SK-N-MC (cell line): ENCODE measurements around the gene PABPN1L.

ENCODE experiments used
- DNase-seq: peaks from one replicate; pipeline ENCODE4 v3.0.0-alpha.2; 2011; ENCODE audit warnings: low read depth, low spot score
- H3K27ac ChIP-seq: fragments of 200-600 bp; sonication (generic); 2 replicates; pipeline ENCODE4 v1.5.1; 2016; ENCODE audit warnings: mixed run types
- H3K36me3 ChIP-seq: fragments of 200-600 bp; sonication (generic); 2 replicates; pipeline ENCODE4 v1.6.1; 2017; ENCODE audit warnings: antibody characterized with exemption, low read length, mixed read lengths; ENCODE audit not compliant: insufficient read depth
- H3K4me3 ChIP-seq: fragments of 200-600 bp; sonication (generic); 2 replicates; pipeline ENCODE4 v1.5.1; 2016
- H3K9ac ChIP-seq: fragments of 200-600 bp; sonication (generic); 2 replicates; pipeline ENCODE4 v1.8.0; 2017; ENCODE audit warnings: mixed run types, mixed read lengths; ENCODE audit not compliant: insufficient read length
- H3K9me3 ChIP-seq: fragments of 200-600 bp; sonication (generic); 2 replicates; pipeline ENCODE4 v1.6.1; 2017; ENCODE audit warnings: low read depth, mild to moderate bottlenecking, antibody characterized with exemption, low read length, moderate library complexity, mixed read lengths
- EZH2 ChIP-seq: fragments of 200-600 bp; sonication (generic); IDR thresholded peaks from one replicate; pipeline ENCODE4 v1.6.1; 2017; ENCODE audit warnings: antibody characterized with exemption
- FOXP2 ChIP-seq: optimal IDR thresholded peaks from 2 replicates; pipeline ENCODE3; 2011; ENCODE audit warnings: mild to moderate bottlenecking, moderate library complexity; ENCODE audit not compliant: insufficient read depth; ENCODE audit errors: extremely low read length, control extremely low read depth
- POLR2AphosphoS5 ChIP-seq: IDR thresholded peaks from 2 replicates; pipeline ENCODE4 v1.6.1; 2012; ENCODE audit warnings: mild to moderate bottlenecking, low read depth, low read length, borderline replicate concordance

Gene PABPN1L, protein sequence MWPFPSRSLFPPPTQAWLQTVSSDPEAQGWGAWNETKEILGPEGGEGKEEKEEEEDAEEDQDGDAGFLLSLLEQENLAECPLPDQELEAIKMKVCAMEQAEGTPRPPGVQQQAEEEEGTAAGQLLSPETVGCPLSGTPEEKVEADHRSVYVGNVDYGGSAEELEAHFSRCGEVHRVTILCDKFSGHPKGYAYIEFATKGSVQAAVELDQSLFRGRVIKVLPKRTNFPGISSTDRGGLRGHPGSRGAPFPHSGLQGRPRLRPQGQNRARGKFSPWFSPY

DNA sequence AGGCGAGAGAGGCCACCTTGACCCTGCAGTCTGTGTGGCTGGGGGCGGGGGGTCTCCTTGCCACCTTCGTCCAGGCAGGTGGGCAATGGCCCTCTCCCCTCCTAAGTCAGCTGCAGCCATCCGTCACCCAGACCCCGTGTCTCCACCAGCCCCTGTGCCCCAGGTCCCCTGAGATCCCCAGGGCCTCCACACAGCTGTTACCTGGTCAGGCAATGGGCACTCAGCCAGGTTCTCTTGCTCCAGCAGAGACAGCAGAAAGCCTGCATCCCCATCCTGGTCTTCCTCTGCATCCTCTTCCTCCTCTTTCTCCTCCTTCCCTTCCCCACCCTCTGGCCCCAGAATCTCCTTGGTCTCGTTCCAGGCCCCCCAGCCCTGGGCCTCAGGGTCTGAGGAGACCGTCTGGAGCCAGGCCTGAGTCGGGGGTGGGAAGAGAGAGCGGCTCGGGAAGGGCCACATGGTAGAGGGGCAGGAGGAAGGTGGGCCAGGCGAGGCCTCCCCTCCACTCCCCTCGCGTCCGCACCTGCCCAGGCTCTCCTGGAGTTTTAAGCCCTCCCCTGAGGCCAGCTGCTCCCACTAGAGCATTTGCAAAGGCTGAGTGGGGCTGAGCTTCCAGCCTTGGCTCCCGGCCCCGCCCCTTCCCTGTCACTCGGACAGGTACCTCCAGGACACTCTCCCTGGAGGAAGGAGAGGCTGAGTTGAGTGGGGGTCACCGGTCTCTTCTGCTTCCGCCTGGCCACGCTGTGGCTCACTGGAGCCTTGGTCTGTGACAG is at the start of gene PABPN1L:
Gene PABPN1L, minus strand, starts transcription at position 510 of the 770 bp plus-strand sequence. Its CDS starts 54 bp downstream, at position 456.
- H3K4me3 ChIP-seq, result no peak within 1 kb of the TSS
- no peak within 1 kb of the TSS for H3K9ac ChIP-seq
- H3K36me3 ChIP-seq, result no peaks in the 10 kb centered on the region
- TF ChIP-seq EZH2, result no peak
- TF ChIP-seq POLR2AphosphoS5, result no peak
- TF ChIP-seq FOXP2, result no peak
- no peaks in the 10 kb centered on the region for H3K9me3 ChIP-seq
- DNase-seq, result no peak
- H3K27ac ChIP-seq, result no peak within 1 kb of the TSS

DNA sequence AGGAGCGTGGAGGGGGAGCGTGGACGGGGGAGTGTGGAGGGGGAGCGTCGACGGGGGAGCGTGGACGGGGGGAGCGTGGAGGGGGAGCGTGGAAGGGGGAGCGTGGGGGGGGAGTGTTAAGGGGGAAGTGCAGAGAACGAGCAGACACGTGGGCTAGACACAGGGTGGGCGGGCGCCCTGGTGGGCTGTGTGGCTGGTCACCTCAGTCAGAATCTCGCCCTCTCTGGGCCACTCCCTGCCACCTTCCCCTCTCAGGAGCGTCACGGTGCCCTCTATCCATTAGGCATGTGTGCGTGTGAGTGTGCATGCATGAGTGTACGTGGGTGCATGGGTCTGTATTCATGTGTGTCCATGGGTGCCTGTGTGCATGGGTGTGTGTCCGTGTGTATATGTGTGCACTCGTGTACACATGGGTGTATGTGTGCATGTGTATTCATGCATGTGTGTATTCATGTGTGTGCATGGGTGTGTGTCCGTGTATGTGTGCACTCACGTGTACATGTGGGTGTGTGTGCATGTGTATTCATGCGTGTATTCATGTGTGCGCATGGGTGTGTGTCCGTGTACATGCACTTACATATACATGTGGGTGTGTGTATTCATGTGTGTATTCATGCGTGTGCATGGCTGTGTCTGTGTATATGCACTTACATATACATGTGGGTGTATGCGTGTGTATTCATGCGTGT is 49.3 kb upstream of the PABPN1L start:
- Histone ChIP-seq H3K4me3 (no peak overlapping the region), H3K27ac (no peak overlapping the region), H3K36me3 (no peaks in the 10 kb centered on the region), H3K9me3 (no peaks in the 10 kb centered on the region), H3K9ac (no peak overlapping the region)
- no peak for TF ChIP-seq FOXP2
- TF ChIP-seq POLR2AphosphoS5, result no peak
- no peak for TF ChIP-seq EZH2
- DNase-seq, result no peak

DNA sequence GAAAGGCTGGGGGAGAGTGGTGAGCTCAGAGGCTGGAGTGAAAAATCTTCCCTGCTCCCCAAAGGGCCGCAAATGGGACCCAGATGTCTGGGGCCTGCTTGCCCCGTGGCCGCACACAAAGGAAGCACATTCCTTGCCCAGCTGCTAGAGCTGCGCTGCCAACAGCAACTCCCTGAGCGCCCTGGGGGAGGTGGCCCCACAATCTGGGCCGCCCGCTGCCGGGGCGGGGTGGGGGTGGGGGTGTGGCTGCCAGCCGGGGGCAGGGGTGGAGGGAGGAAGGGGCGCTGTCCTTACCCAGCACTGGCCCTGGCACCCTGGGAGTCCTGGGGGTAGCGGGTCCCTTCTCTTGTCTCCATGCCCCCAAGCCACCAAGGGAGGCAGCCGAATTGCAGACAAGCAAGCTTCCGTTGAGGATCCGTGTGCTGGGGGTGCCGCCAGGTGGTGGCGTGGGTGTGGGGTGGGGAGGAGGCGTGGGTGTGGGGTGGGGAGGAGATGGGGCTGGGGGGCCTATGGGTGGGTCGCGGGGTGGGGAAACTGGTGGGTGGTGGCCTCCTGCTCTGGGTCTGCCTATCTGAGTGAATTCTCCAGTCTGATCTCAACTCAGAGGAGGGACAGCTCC is 48.4 kb upstream of the PABPN1L start:
- Histone ChIP-seq H3K4me3 (no peak overlapping the region), H3K9me3 (no peaks in the 10 kb centered on the region)
- DNase-seq, result no peak

DNA sequence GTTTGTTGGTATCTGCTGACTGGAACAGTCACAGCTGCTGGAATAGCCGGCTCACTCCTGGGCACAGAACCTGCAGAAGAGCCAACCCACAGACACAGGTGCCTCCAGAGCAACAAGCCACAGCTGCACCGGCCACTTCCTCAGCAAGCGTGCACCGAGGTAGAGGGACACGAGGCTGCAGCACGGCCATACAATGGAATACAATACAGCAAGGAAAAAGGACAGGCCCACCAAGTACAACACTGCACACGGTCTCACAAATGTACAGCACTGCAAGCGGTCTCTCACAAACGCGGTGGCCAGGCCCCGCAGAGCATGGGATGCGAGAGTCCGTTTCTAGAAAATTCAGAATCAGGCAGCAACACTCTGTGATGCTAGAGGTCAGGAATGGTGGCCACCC is 47.4 kb upstream of the PABPN1L start:
- Histone ChIP-seq H3K36me3 (no peaks in the 10 kb centered on the region), H3K4me3 (no peak overlapping the region), H3K9me3 (no peaks in the 10 kb centered on the region), H3K27ac (no peak overlapping the region), H3K9ac (no peak overlapping the region)
- TF ChIP-seq FOXP2, result no peak
- TF ChIP-seq EZH2, result no peak
- TF ChIP-seq POLR2AphosphoS5, result no peak
- no peak for DNase-seq

More for the DNA sequence above, 48.4 kb upstream of the PABPN1L start:
- Histone ChIP-seq H3K27ac (no peak overlapping the region), H3K36me3 (no peaks in the 10 kb centered on the region), H3K9ac (no peak overlapping the region)
- TF ChIP-seq POLR2AphosphoS5, result no peak
- TF ChIP-seq EZH2, result no peak
- no peak for TF ChIP-seq FOXP2

DNA sequence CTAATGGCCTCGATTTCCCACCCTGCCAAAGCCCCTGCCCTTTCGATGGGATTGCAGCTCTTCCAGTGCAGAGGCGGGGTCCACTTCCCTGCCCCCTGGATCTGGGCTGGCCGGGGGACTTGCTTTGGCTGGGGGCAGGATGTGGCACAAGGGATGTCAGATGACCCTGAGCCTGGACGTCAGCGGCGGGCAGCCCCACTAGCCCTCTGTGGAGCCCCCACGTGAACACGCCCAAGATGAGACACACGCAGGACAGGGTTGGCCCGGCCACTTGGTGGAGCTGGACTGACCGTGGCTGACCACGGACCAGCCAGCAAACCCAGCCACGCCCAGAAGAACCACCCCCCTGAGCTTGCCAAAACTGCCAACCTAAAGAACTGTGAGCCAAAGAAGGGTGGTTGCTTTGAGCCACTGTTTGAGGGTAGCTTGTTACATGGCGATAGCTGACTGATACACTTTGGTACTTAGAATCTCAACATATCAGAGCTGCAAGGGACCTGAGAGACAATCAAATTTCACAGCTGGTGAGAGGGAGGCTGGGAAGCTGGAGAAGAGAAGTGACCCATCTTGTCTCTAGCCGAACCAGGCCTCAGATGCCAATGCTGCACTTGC is 46.6 kb upstream of the PABPN1L start:
- no peak overlapping the region for H3K9ac ChIP-seq
- no peak overlapping the region for H3K4me3 ChIP-seq
- DNase-seq, result no peak
- no peak overlapping the region for H3K27ac ChIP-seq
- no peaks in the 10 kb centered on the region for H3K9me3 ChIP-seq
- no peak for TF ChIP-seq POLR2AphosphoS5
- no peak for TF ChIP-seq FOXP2
- no peak for TF ChIP-seq EZH2
- H3K36me3 ChIP-seq, result no peaks in the 10 kb centered on the region

DNA sequence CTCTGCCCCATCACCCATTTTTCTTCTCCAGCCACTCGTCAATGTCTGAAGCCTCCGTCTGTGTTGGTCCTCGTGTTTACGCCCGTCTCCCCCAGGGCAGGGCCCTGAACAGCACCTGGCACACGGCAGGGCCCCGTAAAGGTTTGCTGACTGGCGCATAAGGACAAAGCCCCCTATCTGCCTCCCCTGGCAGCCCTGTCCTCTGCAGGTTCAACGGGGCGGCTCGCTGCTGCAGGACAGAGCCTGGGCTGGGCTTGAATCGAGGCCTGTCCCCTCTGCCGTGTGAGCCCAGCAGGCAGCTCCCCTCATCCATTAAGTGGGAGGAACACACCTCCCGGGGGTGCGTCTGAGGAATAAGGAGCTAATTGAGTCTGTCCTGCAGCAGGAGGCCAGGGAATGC is 46.1 kb upstream of the PABPN1L start:
- H3K27ac ChIP-seq, result no peak overlapping the region
- H3K4me3 ChIP-seq, result no peak overlapping the region
- H3K9ac ChIP-seq, result no peak overlapping the region
- TF ChIP-seq EZH2, result no peak
- no peak for TF ChIP-seq POLR2AphosphoS5
- TF ChIP-seq FOXP2, result no peak
- no peaks in the 10 kb centered on the region for H3K9me3 ChIP-seq
- no peak for DNase-seq
- no peaks in the 10 kb centered on the region for H3K36me3 ChIP-seq

DNA sequence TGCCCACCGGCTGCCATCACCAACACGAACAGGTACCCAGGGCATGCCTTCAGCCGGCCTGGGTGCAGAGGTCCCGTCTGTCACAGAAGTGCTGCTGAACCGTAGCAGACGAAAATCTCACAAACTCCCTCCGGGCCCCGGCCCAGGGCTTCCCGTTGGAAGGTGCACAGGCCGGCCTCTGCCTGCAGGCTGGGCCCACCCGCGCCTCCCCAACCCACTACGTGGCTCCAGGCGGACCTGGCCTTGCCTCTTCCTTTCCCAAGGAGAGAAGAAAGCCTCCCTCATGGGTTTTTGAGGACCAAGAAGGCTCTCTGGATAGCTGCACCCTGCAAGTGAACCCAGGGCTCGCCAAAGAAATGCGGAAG is 45.5 kb upstream of the PABPN1L start:
- no peak for DNase-seq
- H3K9me3 ChIP-seq, result no peaks in the 10 kb centered on the region
- H3K36me3 ChIP-seq, result no peaks in the 10 kb centered on the region
- H3K9ac ChIP-seq, result no peak overlapping the region
- no peak overlapping the region for H3K4me3 ChIP-seq
- TF ChIP-seq FOXP2 (no peak), POLR2AphosphoS5 (no peak), EZH2 (no peak)
- H3K27ac ChIP-seq, result no peak overlapping the region
